ENCODE data around the gene MYBPC2.

The MYBPC2 gene

DNA sequence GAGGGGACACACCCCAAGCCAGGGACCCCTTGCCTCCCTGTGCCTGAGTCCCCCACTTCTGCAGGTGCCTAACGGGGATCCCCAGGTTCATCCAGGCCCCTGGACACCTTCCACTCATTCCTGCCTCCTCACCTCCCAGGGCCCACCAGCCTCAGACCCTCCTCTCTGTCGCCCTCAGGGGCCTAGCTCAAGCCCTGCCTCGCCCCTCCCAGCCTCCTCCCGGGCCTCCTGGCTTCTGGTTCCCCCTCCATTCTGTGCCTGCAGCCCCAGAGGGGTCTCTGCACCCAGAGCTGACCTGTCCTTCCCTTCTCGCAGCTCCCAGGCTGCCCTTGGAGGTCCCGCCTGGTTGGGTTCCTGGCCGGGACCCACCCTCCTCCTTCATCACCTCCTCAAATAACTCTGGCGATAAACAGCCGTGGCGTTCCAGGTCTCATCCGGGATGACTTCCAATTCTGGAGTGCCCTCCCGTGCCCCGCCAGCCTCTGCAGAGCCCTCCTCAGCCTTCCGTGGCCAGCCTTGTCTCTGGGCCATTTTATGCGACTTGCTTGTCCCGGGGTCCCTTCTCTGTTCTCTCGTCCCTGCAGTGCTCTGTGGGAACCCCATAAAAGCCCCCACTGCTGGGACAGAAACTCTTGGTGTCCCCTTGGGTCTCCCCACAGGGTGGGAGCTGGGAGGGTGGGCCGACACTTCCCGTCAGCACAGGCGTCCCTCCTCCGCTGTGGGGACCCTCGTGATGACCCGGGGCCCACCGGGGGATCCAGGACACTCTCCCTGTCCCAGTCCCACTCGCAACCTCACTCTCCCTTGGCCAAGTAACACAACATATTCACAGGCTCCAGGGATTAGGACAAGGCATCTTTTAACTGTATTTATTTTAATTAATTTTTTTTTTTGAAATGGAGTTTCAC is 69.1 kb downstream of the MYBPC2 start:
- Histone ChIP-seq H3K27me3 (ENCODE audit: control insufficient read depth, insufficient read depth, low read length) (peaks cover 39% of the 10 kb centered on the region), H3K4me1 (ENCODE audit: control insufficient read depth, insufficient read depth, low read length) (peaks cover 4% of the 10 kb centered on the region), H3K9ac (ENCODE audit: low read depth, low read length) (no peak overlapping the region), H3K36me3 (ENCODE audit: control insufficient read depth, insufficient read depth, low read length) (no peaks in the 10 kb centered on the region), H3K9me3 (ENCODE audit: control insufficient read depth, insufficient read depth, low read length) (no peaks in the 10 kb centered on the region), H3K4me3 (ENCODE audit: low read depth, low read length) (no peak overlapping the region)

DNA sequence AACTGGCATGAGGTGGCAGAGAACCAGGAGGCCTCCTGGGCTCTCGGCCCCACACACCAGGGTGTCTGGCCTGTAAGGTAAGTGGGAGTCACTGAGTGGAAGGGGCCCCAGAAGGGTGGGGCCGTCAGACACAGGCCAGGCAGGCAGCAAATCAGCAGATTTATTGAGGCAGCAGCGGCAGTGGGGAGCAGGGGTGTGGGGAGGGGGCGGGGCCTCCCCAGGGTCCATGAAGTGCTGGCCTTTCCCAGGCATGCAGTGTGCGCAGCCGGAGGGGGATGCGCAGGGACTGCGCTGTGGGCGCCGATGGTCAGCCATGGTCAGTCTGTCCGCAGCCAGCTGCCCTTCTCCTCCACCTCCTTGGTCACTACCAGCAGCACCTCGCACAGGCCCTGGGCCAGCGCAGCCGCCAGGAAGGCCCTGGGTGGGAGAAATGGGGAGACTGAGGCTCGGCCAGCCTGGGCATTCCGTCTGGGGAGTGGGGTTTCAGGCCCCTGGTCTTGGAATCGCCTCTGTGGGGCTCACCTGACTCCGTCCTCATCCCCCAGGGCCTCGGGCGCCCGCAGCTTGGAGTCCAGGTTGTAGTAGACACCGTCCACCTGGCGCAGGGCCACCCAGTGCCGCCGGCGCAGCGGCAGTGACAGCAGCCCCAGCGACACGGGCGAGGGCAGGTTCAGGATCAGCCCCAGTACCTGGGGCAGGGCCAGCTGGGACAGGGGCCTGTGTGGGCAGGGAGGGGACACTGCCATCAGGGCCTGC is 73.3 kb downstream of the MYBPC2 start:
- Histone ChIP-seq H3K9ac (ENCODE audit: low read depth, low read length) (no peak overlapping the region), H3K9me3 (ENCODE audit: control insufficient read depth, insufficient read depth, low read length) (no peaks in the 10 kb centered on the region)

DNA sequence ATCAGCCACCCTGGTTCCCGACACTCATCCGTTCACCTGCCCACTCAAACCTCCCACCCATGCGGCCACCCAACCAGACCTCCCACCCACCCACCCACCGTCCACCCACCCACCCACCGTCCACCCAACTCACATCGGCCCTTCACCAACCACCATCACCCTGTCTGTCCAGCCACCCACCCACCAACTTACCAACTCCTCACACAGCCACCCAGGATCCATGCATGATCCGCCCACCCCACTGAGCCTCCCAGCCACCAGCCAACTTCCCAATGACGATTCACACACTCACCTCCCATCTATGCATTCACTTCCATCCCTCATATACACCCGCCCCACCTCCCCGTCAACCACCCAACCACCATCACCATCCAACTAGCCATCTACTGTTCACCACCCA is 74.0 kb downstream of the MYBPC2 start:
- Histone ChIP-seq H3K9me3 (ENCODE audit: control insufficient read depth, insufficient read depth, low read length) (no peaks in the 10 kb centered on the region), H3K36me3 (ENCODE audit: control insufficient read depth, insufficient read depth, low read length) (no peaks in the 10 kb centered on the region), H3K4me3 (ENCODE audit: low read depth, low read length) (no peak overlapping the region), H3K27me3 (ENCODE audit: control insufficient read depth, insufficient read depth, low read length) (peaks cover 8% of the 10 kb centered on the region), H3K9ac (ENCODE audit: low read depth, low read length) (no peak overlapping the region), H3K4me1 (ENCODE audit: control insufficient read depth, insufficient read depth, low read length) (no peaks in the 10 kb centered on the region)

More for the DNA sequence above, 73.3 kb downstream of the MYBPC2 start:
- Histone ChIP-seq H3K4me1 (ENCODE audit: control insufficient read depth, insufficient read depth, low read length) (peaks cover 2% of the 10 kb centered on the region), H3K36me3 (ENCODE audit: control insufficient read depth, insufficient read depth, low read length) (no peaks in the 10 kb centered on the region), H3K27me3 (ENCODE audit: control insufficient read depth, insufficient read depth, low read length) (peaks cover 12% of the 10 kb centered on the region), H3K4me3 (ENCODE audit: low read depth, low read length) (no peak overlapping the region)

DNA sequence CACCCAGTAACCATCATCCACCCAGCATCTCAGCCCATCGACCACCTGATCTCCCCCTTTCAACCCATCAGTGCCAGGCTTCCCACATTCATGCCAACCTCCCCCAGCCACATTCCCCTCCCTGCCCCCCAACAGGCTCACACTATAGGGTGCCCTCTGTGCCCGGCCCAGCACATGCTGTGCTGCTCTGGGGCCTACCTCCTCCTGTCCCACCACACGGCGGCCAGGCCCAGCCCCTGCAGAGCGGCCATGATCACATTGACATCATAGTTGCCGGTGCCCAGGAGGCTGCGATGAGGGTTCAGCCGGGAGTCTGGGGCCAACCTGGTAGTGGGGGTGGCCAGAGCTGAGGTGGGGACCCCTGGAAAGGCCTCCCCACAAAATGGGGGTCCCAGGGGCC is 74.7 kb downstream of the MYBPC2 start:
- H3K27me3 ChIP-seq (ENCODE audit: control insufficient read depth, insufficient read depth, low read length) = peaks cover 8% of the 10 kb centered on the region
- no peaks in the 10 kb centered on the region for H3K9me3 ChIP-seq (ENCODE audit: control insufficient read depth, insufficient read depth, low read length)
- no peak overlapping the region for H3K4me3 ChIP-seq (ENCODE audit: low read depth, low read length)
- no peaks in the 10 kb centered on the region for H3K4me1 ChIP-seq (ENCODE audit: control insufficient read depth, insufficient read depth, low read length)
- no peaks in the 10 kb centered on the region for H3K36me3 ChIP-seq (ENCODE audit: control insufficient read depth, insufficient read depth, low read length)
- no peak overlapping the region for H3K9ac ChIP-seq (ENCODE audit: low read depth, low read length)

DNA sequence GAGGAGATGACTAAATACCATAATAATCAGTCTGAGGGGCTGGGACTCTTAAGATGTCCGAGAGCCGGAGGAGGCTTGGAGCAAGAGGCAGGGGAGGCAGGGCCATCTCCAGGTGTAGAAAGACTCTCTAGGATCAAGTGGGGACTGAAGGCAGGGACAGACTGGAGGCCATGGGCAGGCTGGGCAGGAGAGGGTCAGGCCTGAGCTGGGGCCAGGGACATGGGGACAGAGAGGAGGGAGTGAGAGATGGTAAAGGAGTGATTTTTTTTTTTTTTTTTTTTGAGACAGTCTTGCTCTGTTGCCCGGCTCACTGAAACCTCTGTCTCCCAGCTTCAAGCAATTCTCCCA is 76.1 kb downstream of the MYBPC2 start:
- Histone ChIP-seq H3K4me1 (ENCODE audit: control insufficient read depth, insufficient read depth, low read length) (no peaks in the 10 kb centered on the region), H3K4me3 (ENCODE audit: low read depth, low read length) (no peak overlapping the region), H3K27me3 (ENCODE audit: control insufficient read depth, insufficient read depth, low read length) (peaks cover 8% of the 10 kb centered on the region), H3K36me3 (ENCODE audit: control insufficient read depth, insufficient read depth, low read length) (no peaks in the 10 kb centered on the region), H3K9me3 (ENCODE audit: control insufficient read depth, insufficient read depth, low read length) (no peaks in the 10 kb centered on the region), H3K9ac (ENCODE audit: low read depth, low read length) (no peak overlapping the region)

GRCh38 chr19:50509366-50509765 is 76.7 kb downstream of the MYBPC2 start:
- no peak overlapping the region for H3K4me3 ChIP-seq (ENCODE audit: low read depth, low read length)
- no peak overlapping the region for H3K9ac ChIP-seq (ENCODE audit: low read depth, low read length)
- no peaks in the 10 kb centered on the region for H3K4me1 ChIP-seq (ENCODE audit: control insufficient read depth, insufficient read depth, low read length)
- H3K36me3 ChIP-seq (ENCODE audit: control insufficient read depth, insufficient read depth, low read length) = no peaks in the 10 kb centered on the region
- peaks cover 8% of the 10 kb centered on the region for H3K27me3 ChIP-seq (ENCODE audit: control insufficient read depth, insufficient read depth, low read length)
- H3K9me3 ChIP-seq (ENCODE audit: control insufficient read depth, insufficient read depth, low read length) = no peaks in the 10 kb centered on the region

GRCh38 chr19:50510121-50510670 is 77.5 kb downstream of the MYBPC2 start:
- H3K9me3 ChIP-seq (ENCODE audit: control insufficient read depth, insufficient read depth, low read length) = no peaks in the 10 kb centered on the region
- H3K27me3 ChIP-seq (ENCODE audit: control insufficient read depth, insufficient read depth, low read length) = peaks cover 8% of the 10 kb centered on the region
- H3K4me1 ChIP-seq (ENCODE audit: control insufficient read depth, insufficient read depth, low read length) = no peaks in the 10 kb centered on the region
- peak overlapping the region; percentile 62 for H3K4me3 ChIP-seq (ENCODE audit: low read depth, low read length)
- H3K36me3 ChIP-seq (ENCODE audit: control insufficient read depth, insufficient read depth, low read length) = no peaks in the 10 kb centered on the region
- H3K9ac ChIP-seq (ENCODE audit: low read depth, low read length) = no peak overlapping the region

- H3K9me3 ChIP-seq (ENCODE audit: control insufficient read depth, insufficient read depth, low read length) = no peaks in the 10 kb centered on the region
- H3K4me1 ChIP-seq (ENCODE audit: control insufficient read depth, insufficient read depth, low read length) = no peaks in the 10 kb centered on the region
- no peak overlapping the region for H3K9ac ChIP-seq (ENCODE audit: low read depth, low read length)
- peaks cover 10% of the 10 kb centered on the region for H3K27me3 ChIP-seq (ENCODE audit: control insufficient read depth, insufficient read depth, low read length)
- peak overlapping the region; percentile 62 for H3K4me3 ChIP-seq (ENCODE audit: low read depth, low read length)
- H3K36me3 ChIP-seq (ENCODE audit: control insufficient read depth, insufficient read depth, low read length) = no peaks in the 10 kb centered on the region
These were observed 78.0 kb downstream of the MYBPC2 start for GRCh38 chr19:50510700-50511068.

GRCh38 chr19:50511069-50511822 is 78.6 kb downstream of the MYBPC2 start, which contains the start of gene JOSD2:
Gene JOSD2 (minus strand): TSS chr19:50511191. CDS start chr19:50510431, 760 bp downstream.
- peak within 1 kb of the TSS; percentile 24 for H3K9ac ChIP-seq (ENCODE audit: low read depth, low read length)

DNA sequence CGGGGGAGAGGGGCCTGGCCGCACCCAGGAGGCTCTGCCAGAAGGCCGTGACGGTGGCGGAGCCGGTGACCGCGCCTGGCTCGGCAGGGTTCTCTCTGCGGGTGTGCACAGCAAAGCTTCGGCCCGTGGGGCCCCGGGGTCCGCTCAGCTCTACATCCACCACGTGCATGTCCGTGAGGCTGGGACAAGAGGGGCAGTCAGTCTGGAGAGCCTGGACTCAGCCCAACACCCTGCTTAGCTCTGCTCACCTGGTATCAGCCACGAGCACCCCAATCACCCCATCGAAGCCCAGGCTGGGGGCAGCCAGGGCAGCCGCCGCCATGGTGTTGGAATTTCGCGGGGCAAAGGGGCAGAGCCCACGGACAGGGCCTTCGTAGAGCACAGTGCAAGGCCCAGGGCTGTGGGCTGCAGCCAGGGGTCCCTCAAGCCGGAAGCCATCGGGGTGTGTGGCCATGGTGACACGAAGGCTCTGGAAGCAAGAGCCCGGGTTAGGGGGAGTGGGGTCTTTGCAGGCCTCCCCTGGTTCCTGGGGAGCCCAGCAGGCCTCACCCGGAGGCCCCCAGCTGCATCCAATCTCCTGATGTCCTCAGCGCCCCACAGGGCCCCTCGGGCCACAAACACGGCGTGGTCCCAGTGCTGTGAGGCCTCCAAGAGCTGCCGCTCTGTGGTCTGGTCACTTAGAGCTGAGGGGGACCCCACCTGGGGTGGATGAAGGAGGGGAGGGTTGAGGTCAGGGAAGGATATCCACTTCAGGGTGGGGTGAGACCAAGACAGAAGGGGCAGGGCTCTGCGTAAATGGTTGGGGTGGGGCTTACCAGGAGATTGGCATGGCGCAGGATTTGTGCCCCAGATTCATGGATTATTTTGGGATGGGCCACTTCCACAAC is 79.7 kb downstream of the MYBPC2 start:
- H3K9me3 ChIP-seq (ENCODE audit: control insufficient read depth, insufficient read depth, low read length) = no peaks in the 10 kb centered on the region
- peak overlapping the region; percentile 24 for H3K9ac ChIP-seq (ENCODE audit: low read depth, low read length)
- H3K27me3 ChIP-seq (ENCODE audit: control insufficient read depth, insufficient read depth, low read length) = peaks cover 12% of the 10 kb centered on the region
- peak overlapping the region; percentile 62 for H3K4me3 ChIP-seq (ENCODE audit: low read depth, low read length)
- H3K36me3 ChIP-seq (ENCODE audit: control insufficient read depth, insufficient read depth, low read length) = no peaks in the 10 kb centered on the region
- H3K4me1 ChIP-seq (ENCODE audit: control insufficient read depth, insufficient read depth, low read length) = no peaks in the 10 kb centered on the region

More at GRCh38 chr19:50511069-50511822, 78.6 kb downstream of the MYBPC2 start, which contains the start of gene JOSD2:
- no peaks in the 10 kb centered on the region for H3K4me1 ChIP-seq (ENCODE audit: control insufficient read depth, insufficient read depth, low read length)
- no peaks in the 10 kb centered on the region for H3K36me3 ChIP-seq (ENCODE audit: control insufficient read depth, insufficient read depth, low read length)
- H3K9me3 ChIP-seq (ENCODE audit: control insufficient read depth, insufficient read depth, low read length) = no peaks in the 10 kb centered on the region
- H3K27me3 ChIP-seq (ENCODE audit: control insufficient read depth, insufficient read depth, low read length) = peaks cover 12% of the 10 kb centered on the region
- peak within 1 kb of the TSS; percentile 62 for H3K4me3 ChIP-seq (ENCODE audit: low read depth, low read length)

Measured in iPS-15b (cell line).